Measurements from ENCODE around the gene FIBP.

- no peak for TF ChIP-seq YY1 (IDR thresholded peaks at IDR 0.05; ENCODE audit: insufficient read depth, insufficient read length)
- TF ChIP-seq ZNF274 (IDR thresholded peaks at IDR 0.05; ENCODE audit: low read depth, low read length) = no peak
Measured at GRCh38 chr11:65915101-65915820, 27.0 kb upstream of the FIBP start.
